ENCODE results near the gene CENPN.

- TF ChIP-seq POLR2A (IDR thresholded peaks at IDR 0.05), result no peak
- TF ChIP-seq CTCF (IDR thresholded peaks at IDR 0.05), result no peak
- no peak for TF ChIP-seq EP300 (IDR thresholded peaks at IDR 0.05)
Measured at GRCh38 chr16:81008505-81008789, 1.4 kb downstream of the CENPN start.

All from tibial nerve (tissue), 4 donors.